M059J (cell line): ENCODE results near the gene NR3C1. TPM values are rescaled to one million over a fixed set of nuclear protein-coding genes. Genes with fewer than 3 reads are reported as not detected.
"Not testable (repeated sequence)": the region's sequence is repeated elsewhere in the genome, so short reads cannot be mapped to it uniquely, and the experiment has no call there.

Source experiments
- DNase-seq: peaks from one replicate; pipeline ENCODE4 v3.0.0-alpha.2; 2012; ENCODE audit warnings: low read depth
- total RNA-seq: library from RNA; depleted of rRNA; stranded (reverse); fragments of >200 nt; shearing (Covaris generic); gene quantifications from 2 replicates; pipeline ENCODE4 v1.2.3, GENCODE V29; 2014

The NR3C1 gene
- total RNA-seq, 1 experiment from 2014 or later: 65.3 TPM

DNA sequence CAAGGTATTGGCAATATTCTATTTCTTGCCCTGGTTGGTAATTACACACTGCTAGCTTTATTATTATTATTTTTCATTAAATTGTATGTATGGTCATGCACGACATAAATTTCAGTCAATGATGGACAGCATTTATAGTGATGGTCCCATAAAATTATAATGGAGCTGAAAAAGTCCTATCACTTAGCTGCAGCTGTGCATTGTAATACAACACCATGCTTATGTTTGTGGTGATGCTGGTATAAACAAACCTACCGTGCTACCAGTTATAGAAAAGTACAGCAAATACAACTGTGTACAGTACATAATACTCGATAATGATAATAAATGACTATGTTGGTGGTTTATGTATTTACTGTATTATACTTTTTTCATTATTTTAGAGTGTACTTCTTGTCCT, 65.5 kb downstream of the NR3C1 start:
- peak; percentile 28 for DNase-seq

DNA sequence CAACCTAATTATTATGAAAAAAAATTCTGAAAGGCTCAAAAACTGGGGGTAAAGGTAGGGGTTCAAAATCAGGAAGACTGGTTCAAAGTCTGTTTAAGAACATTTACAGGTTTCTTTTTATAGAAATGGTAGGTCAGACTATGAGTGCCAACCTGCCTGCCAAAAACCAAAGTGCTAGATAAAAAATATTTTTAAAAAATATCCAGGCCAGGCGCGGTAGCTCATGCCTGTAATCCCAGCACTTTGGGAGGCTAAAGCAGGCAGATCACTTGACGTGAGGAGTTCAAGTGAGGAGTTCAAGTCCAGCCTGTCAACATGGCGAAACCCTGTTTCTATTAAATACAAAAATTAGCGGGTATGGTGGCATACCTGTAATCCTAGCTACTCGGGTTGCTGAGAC, 67.0 kb downstream of the NR3C1 start:
- DNase-seq: no peak

DNA sequence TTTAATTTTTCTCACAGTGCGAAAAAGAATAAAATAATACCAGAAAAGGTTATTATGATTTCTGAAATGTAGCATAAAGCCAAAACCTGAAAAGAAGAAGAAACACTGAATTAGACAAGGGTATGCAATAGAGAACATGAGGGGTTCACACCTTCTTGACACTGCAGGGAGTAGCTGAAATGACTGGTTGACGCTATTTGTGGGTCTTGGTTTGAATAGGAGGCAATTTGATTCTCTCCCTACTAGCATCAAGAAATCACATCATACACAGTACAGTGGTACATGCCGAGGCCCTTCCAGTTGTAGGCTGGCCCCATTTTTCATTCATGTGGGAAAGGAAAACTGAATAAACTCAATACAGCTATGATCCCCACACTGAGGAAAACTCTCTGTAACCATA, 68.6 kb downstream of the NR3C1 start:
- no peak for DNase-seq

DNA sequence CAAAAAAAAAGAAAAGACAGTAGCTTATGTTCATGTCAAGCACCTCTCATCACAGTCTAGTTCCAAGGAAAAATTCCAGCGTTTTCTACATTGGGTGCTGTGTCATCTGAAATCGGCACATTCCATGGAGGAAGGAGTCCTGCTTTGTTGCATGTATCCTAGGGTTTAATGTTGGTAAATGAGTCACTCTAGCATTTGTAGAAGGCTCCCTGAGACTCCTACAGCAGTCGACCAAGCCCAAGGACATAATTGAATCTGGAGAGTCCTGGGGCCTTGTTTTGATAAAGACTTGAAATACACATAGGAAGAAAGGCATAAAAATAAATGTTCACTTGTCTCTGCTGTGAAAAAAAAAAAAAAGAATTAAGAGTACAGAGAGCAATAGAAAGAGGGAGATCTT, 69.1 kb downstream of the NR3C1 start:
- peak; percentile 18 for DNase-seq

DNA sequence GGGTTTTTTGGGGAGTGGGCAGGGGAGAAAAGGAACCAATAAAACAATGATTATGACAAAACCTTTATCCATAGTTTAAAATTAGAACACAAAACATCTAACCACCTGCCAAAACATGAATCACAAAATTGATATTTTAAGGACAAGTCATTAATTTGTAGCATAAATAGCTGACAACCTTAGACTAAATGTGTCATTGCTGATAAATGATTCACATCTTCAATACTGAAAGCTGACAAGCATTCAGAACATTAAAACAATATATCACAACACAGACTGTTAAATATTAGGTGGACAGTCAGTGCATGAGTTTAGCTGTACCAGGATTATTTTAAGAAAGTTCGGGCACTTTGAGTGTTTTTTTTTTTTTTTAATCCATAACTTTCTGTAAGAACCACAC, 71.5 kb downstream of the NR3C1 start:
- DNase-seq: peak; percentile 10

DNA sequence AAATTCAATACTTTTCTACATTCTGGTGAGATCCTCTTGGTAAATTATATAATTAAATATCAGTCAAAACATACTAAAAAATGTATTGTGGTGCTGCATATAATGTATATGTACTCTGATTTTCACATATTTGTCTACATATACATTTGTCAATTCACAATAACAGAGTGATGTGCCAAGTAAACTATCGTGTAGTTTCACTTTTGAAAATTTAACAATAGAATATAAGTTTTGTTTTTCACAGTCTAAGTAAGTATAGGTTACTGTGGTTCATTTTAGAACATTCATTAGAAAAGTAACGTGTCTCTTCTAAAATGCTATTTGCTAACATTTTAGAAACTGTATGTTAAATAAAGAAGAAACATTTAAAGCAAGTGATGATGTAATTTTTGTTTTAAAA, 73.6 kb downstream of the NR3C1 start:
- no peak for DNase-seq

DNA sequence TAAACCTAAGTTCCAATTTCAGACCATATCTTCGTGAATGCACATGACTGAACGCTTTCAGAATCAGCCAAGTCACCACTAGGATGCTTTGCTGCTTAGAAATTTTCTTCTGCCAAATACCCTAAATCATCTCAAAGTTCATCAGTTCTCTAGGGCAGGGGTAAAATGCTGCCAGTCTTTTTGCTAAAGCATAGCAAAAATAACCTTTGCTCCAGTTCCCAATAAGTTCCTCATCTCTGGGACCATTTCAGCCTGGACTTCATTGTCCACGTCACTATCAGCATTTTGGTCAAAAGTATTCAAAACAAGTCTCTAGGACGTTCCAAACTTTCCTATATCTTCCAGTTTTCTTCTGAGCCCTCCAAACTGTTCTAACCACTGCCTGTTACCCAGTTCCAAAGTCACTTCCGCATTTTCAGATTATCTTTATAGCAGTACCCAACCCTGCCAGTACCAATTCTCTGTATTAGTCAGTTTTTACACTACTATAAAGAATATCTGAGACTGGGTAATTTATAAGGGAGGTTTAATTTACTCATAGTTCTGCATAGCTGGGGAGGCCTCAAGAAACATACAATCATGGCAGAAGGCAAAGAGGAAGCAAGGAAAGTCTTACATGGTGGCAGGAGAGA, 74.8 kb downstream of the NR3C1 start:
- DNase-seq: no peak

DNA sequence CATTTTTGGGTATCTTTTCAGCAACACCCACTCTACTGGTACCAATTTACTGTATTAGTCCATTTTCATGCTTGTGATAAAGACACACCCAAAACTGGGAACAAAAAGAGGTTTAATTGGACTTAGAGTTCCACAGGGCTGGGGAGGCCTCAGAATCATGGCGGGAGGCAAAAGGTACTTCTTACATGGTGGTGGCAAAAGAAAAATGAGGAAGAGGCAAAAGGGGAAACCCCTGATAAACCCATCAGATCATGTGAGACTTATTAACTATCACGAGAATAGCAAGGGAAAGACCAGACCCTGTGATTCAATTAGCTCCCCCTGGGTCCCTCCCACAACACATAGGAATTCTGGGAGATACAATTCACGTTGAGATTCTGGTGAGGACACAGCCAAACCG, 78.4 kb downstream of the NR3C1 start:
- not testable (repeated sequence) for DNase-seq

DNA sequence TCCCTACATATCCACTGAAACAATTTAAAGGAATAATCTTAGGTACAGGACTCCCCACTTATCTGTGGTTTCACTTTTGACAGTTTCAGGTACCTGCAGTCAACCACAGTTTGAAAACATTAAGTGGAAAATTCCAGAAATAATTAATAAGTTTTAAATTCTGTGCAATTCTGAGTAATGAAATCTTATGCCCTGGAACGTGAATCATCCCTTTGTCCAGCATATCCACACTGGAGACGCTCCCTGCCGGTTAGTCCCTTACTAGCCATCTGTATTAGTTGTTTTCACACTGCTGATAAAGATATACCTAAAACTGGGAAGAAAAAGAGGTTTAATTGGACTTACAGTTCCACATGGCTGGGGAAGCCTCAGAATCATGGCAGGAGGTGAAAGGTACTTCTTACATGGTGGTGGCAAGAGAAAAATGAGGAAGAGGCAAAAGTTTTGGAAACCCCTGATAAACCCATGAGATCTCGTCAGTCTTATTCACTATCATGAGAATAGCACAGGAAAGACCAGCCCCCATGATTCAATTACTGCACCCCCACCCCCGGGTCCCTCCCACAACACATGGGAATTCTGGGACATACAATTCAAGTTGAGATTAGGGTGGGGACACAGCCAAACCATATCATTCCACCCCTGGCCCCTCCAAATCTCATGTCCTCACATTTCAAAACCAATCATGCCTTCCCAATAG, 80.4 kb downstream of the NR3C1 start:
- DNase-seq: not testable (repeated sequence)

DNA sequence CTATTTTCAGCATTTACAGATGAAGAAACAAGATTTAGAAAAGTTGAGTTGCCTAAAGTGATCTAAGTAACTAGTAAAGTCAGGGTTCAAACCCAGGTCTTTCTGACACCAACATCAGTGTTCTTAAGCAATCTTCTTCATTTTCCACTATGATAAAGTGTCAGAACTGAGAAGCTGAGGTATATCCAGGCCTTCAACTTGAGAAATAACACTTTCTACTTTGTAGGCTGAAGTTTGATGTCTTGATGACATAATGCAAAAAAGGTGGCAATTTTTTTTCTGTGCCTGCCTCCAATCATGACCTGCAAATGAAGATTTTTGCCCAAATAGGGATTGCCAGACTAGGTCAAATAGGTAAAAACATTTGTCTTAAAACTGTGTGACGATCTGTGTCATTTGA, 81.3 kb downstream of the NR3C1 start:
- no peak for DNase-seq

DNA sequence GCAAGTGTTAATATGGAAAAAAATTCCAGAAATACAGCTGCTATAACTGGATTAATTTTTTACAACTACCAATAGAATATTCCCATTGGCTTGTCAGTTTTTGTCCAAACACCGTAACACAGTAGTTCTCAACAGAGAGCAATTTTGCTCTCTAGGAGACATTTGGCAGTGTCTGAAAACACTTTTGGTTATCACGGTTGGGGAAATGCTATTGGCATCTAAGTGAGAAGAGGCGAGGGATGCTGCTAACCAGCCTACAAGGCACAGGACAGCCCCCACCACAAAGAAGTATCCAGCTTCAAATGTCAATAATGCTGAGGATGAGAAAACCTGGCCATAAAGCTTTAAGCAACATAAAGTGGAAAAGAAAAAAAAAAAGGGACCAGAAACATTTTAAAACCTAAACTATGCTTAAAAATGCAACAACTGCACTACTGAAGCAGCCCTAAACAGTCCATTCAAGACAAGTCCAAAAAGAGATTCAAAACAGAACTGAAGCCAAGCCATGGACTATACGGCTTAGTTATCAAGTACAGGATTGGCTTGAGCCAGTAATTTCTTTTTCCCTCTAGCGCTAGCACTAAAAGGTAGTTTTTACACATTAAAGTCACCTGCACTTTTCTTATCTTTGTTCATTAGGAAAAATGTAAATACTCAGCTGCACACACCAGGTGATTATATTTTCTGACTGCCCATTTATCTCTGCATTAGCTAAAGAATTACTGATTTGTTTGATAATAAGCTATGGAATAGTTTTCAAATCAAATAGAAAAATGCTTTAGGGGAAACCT, 83.9 kb downstream of the NR3C1 start:
- no peak for DNase-seq

DNA sequence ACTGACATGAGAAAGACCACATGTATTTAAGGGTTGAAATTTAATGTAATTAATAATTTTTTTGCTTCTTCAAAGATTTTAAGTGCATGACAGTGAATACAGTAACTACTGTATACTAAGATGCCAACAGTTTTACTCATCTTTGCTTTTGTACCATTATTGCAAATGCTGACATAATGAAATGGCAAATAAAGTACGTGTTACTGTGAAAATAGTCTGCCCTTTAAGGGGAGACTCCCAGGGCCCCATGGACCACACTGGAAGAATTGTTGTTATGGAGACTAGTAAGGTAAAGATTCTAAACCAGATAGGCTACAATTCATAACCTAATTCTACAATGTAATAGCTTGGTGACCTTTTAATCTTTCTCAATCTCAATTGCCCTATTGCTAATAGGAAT, 84.7 kb downstream of the NR3C1 start:
- no peak for DNase-seq

DNA sequence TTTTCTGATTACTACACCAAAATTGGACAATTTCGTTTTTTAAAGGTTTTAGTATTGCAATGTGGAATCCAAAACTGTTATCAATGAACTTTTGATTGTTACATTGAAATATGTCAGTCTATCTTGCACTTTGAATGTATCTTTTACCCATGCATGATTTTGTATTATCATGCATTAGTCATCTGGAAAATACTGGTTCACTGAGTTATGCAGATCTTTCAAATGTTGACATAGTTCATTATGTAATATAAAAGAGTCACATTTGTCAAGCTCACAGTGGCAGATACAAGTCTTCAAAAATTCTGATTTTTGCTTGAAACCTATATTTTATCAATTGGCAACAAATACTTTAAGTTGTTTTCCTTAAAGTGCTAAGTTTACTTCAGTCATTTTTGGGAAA, 85.2 kb downstream of the NR3C1 start:
- no peak for DNase-seq

DNA sequence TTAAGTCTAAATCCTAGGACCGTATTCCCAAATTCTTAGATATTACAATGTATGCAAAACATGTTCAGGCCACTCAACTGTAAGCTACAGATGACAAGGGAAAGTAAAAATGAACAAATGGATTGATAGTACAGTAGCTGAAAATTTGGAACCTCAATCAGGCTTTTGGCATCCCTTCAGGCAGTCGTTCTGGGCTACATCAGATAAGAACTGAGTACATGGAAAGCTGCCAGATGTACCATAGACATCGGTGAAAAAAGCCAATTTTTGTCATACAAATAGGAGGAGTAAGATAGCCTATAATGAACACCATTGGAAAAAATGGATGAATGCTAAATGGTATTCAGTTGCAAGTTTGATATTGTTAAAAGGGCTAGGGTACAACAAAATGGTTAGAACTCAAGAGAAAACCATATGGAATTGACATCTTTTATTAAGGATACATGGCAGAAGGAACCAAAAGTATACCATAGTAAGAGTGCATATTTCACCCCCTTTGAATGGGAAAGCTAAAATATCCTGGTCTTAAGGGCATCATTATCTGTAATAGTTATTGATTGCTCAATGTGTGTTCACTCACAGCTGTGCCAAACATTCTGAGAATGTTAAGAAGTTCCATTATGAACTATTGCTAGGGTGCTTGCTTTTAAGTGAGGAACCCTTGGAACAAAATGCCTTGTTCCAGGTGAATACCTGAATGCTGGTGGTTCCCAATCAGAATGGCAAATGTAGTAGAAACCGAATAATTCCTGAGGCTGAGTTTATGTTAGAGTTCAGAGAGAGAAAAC, 86.4 kb downstream of the NR3C1 start:
- DNase-seq: peak; percentile 57

DNA sequence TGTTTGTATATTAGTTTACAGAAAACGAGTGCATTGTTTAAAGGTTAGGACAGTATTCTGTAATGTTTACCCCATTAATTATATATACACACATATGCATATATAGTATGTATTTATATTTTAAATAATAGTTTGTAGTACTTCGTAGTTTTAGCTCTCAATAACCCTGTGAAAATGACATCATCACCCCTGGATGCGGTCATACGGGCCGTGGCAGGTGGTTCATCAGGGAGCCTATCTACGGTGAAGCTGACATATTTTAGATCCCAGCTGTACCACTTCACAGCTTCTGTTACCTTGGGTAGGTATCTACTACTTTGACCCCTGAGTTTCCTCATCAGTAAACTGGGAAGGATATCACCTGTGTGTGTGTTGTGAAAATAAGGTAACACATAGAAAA, 87.1 kb downstream of the NR3C1 start:
- DNase-seq: no peak

DNA sequence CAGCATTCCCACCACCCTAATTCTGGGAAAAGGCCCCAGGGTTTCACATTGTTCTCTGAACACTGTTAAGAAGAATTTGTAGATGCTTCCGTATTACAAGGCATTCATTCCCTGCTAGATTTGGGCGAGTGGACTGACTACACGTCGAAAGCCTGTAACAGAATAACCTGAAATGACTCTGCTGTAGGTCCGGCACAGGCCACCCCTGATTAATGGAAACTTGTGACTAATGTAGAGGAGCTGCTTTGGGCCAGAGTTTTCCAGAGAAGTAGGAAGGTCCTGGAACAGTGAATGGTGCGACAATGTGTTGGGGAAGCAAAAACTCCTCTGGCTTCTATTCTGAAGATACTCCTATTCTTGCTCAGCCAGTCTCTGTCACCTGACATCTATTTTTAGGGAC, 87.6 kb downstream of the NR3C1 start:
- no peak for DNase-seq

DNA sequence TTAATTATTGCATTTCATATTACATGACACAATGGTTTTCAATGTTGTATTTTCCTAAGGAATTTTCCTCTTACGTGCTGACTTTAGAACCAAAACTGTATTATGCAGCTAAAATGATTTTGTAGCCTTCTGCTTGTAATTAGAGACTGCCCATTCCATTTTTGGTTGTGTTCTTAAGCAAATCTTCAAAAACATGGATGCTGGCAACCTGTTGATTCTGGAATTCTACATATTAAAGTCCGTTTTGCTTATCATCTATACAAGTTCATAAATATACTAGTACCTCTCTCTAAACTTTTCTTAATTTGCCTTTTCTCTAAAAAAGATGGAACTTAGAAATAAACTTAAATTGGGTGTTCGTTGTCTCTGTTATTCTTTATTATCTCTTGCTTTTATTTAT, 88.3 kb downstream of the NR3C1 start:
- no peak for DNase-seq

DNA sequence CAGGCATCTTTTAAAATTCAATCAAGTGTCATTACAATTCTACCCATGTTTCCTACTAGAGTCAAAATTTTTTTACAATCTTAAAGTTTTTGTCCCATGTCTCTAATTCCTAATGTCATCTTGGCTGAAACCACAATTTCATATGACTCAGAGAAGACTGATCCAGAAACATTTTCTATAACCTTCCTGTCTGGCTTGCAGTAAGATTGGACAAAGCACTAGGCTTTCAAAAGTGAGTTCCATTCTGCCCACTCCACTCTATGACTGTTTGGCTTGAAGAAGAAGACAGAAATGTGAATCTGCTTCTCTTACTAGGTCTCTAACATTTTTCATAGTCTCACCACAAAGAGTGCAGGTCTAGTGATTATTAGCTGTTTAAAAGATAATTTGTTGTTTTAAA, 88.8 kb downstream of the NR3C1 start:
- DNase-seq: peak; percentile 88

DNA sequence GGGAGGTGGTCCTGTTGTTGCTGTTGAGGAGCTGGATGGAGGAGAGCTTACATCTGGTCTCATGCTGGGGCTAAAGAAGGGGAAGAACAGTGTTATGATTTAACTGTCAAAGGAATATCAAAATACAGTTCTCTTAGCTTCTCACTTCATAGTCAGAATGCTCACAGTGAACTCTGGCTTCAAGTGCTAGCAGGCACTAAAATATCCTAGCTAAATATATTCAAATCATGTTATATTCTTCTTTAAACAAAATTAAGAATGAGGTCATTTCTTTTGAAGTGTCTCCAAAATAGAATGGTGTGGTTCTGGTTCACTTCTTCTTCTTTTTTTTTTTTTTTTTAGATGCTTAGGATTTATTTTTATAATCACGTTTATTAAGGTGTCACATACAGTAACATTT, 89.4 kb downstream of the NR3C1 start:
- no peak for DNase-seq

DNA sequence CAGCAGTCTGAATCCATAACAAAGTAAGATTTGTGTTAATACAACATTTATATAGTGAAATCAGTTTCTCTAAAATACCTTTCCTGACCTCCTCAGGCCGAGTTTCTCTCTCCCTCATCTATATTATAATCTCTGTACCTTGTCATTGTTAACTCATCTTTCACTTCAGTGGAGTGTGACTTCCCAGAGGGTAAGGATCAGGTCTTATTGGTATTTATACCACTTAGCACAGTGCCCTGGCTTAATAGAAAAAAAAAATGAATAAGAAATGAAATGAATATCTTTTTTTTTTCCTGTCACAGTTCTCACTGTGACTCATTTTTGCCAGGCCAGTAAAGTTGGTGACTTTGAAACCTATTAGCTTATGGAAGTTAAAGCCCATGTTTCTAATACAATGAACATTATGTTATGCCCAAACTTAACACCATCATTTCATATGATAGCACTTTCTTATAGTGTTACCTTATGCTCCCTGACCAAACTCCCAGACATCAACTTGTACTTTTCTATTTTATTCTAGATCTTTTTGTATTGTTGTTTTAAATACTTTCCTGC, 90.1 kb downstream of the NR3C1 start:
- peak; percentile 46 for DNase-seq

DNA sequence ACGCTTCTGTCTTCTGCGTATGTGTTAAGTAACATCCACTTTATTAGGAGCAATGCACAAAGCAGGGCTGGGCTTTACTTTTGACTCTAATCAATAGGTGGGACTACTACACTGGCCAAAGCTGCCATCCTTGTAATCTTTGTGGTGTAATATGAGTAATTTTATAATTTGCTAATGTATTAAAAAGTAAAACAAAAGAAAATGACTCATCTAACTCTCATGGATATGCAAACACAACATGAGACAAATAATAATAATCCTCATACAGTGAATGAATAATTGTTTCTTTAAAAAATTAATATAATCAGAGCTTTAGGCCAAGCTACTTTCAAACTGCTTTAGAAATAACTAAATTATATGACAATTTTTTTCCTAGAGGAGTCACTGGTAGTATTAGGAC, 90.7 kb downstream of the NR3C1 start:
- DNase-seq: no peak

DNA sequence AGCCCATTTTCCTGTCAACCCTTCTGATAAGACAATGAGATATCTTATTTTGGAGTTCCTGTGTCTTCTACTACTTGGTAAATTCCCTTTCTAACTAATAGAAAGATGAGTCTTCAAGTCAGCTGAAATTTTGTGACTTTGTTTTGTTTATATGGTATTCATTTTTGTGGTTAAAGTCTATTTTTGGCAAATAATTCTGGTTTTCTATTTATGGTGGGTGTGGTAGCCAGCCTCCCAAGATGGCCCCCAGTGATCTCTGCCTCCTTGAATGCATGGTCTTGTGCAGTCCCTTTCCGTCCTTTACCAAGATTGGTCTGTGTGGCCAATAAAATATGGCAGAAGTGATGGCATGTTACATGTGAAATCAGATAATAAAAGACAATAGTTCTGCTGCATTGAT, 91.5 kb downstream of the NR3C1 start:
- DNase-seq: peak; percentile 36
